SU-DHL-6 (cell line): ENCODE data around the gene SLC24A3.

Source experiments
- CTCF ChIP-seq: fragments of 200-600 bp; sonication (generic); IDR thresholded peaks from one replicate; pipeline ENCODE4 v1.5.1; 2017; ENCODE audit warnings: antibody characterized with exemption, mild to moderate bottlenecking, low read length, moderate library complexity; ENCODE audit not compliant: insufficient read depth, poor library complexity, severe bottlenecking
- EZH2phosphoT487 ChIP-seq: fragments of 200-600 bp; sonication (generic), shearing (Covaris generic); conservative IDR thresholded peaks from 2 replicates; pipeline ENCODE4 v1.6.1; 2018; ENCODE audit warnings: mild to moderate bottlenecking, antibody characterized with exemption, low read length, moderate library complexity, mixed read lengths

GRCh38 chr20:19172637-19173036 is 39.8 kb upstream of the SLC24A3 start:
- no peak for TF ChIP-seq CTCF
- TF ChIP-seq EZH2phosphoT487, result no peak
